Lower leg skin (tissue), 3 donors: ENCODE results near the gene FGFR2.

Experiments used
- CTCF ChIP-seq, 3 donors: fragments of 450-650 bp; IDR thresholded peaks; one replicate each; pipeline ENCODE4 v1.5.1; 2016; ENCODE audit warnings: antibody characterized with exemption in 3 of 3, mild to moderate bottlenecking in 3 of 3, moderate library complexity in 2 of 3
- POLR2A ChIP-seq, 2 donors: fragments of 450-650 bp; IDR thresholded peaks; one replicate each; pipeline ENCODE4 v1.6.1; 2016 to 2017; ENCODE audit warnings: antibody characterized with exemption in 2 of 2, mild to moderate bottlenecking in 1 of 2, moderate library complexity in 1 of 2

- TF ChIP-seq CTCF (IDR thresholded peaks at IDR 0.05) (no peak), POLR2A (IDR thresholded peaks at IDR 0.05) (no peak)
Observed at GRCh38 chr10:121484816-121485215, 113.4 kb downstream of the FGFR2 start.
